G401 (cell line): ENCODE measurements around the gene SMIM24. TPM values are rescaled to one million over a fixed set of nuclear protein-coding genes. Genes with fewer than 3 reads are reported as not detected.

Experiments
- DNase-seq: peaks from one replicate; pipeline ENCODE4 v3.0.0-alpha.2; 2015; ENCODE audit warnings: low spot score
- in situ Hi-C: cut with HindIII; loops from 2 replicates; pipeline ENCODE4 v1.10.0; 2016; ENCODE audit warnings: low sequenced_read_pairs, mixed read lengths
- total RNA-seq: library from RNA; depleted of rRNA; stranded (reverse); fragments of >200 nt; shearing (Covaris generic); gene quantifications from 2 replicates; pipeline ENCODE4 v1.2.3, GENCODE V29; 2014

The SMIM24 gene
- total RNA-seq, 1 experiment from 2014 or later: 0.24 TPM

- no peak for DNase-seq
- in situ Hi-C loops: no loop called here
These were observed 21.5 kb upstream of the SMIM24 start for GRCh38 chr19:3501780-3502179.

DNA sequence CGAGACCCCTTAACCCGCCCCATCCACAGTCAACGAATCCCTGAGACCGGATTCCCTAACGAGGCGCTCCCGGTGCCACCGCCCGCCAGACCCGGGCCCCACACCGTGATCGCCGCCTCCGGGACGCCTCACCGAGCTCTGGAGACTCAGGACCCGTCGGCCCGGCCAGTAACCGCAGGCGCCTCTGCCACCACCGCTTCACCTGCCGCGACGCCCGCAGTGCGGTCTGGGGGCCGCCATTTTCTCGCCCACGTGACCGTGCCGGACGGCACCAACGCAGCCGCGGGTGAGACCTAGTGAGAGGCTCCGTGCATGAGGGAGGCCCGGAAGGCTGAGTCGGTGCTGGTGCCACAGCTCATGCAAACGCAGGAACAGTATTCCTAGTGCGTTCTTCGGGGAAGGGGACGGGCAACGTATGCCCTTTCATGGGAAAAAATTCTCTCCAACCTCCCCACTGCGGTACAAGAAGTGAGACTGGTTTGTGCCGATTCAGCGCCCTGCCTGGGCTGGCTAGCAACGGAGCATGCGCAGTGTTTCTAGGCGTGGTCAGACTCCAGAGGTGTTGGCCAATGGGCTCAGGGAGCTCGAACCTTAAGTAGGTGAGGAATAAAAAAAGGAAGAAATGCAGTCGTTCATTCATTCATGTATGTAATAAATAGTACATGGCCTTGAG is 20.2 kb upstream of the SMIM24 start, which contains the start of gene DOHH:
DOHH (minus strand) TSS at position 246 of the 673 bp plus-strand sequence. CDS start 3,860 bp downstream, outside the sequence.
- peak; percentile 98 for DNase-seq
- in situ Hi-C loops: no loop called here

GRCh38 chr19:3499738-3500428 is 19.6 kb upstream of the SMIM24 start:
- in situ Hi-C loops: no loop called here
- no peak for DNase-seq

GRCh38 chr19:3497757-3498520 is 17.6 kb upstream of the SMIM24 start:
- DNase-seq: no peak
- in situ Hi-C loops: no loop called here

GRCh38 chr19:3496392-3497273 is 16.3 kb upstream of the SMIM24 start:
- in situ Hi-C loops: no loop called here

DNA sequence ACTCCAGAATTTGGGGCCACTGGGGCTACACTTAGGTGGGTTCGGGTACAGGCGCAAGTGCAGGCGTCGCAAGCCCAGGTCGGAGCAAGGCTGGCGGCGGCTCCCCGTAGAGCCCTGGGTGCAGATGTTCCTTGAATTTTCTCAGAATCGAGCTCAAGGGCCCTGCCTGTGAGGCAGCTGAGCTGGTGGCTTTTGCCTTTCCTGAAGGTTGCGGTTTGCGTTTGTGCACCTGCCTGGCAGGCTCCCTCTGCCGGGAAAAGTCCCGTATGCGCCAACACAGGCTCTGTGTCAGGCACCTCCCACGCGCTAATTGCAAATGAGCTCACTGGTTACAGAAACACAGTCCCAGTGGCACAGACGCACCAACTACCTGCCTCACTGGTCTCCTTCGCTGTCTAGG is 14.2 kb upstream of the SMIM24 start:
- DNase-seq: no peak
- in situ Hi-C loops: no loop called here

More at GRCh38 chr19:3496392-3497273, 16.3 kb upstream of the SMIM24 start:
- DNase-seq: no peak

DNA sequence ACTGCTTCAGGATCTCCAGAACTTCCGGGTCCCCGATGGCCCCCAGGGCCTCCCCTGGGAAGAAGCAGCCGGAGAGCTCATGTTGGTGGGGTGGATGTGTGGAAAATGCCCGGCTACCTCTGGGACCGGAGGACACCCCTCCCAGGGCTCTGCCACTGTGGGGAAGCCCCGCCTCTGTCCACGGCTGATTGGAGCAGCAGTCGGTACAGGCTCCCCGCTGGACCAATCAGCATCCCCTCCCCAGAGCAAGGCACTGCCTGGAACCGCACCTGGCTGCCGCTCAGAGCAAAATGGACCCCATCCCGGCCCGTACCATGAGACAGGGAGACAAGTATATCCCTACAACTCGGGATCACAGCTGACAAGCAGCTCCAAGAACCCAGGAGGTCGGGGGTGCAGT is 13.7 kb upstream of the SMIM24 start:
- in situ Hi-C loops: no loop called here

DNA sequence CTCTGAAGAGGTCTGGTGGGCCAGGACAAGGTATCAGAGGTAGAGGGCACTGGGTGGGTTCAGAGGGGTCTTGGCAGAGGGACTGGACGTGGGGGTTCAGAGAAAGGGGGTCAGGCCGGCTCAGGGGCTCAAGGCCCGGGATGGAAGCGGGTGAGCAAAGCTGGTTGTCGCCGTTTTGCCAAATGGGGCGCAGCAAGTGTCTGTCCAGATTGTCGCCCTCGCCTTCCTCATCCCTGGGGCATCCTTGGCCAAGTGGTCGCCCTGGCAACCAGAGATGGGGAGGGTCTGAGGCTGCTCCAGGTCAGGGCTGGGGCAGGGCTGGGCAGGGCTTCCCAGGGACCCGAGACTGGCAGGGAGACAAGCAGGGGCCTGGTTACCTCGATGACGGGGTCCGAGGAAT is 13.3 kb upstream of the SMIM24 start:
- DNase-seq: no peak
- in situ Hi-C loops: no loop called here

More for the DNA sequence above, 13.7 kb upstream of the SMIM24 start:
- no peak for DNase-seq

DNA sequence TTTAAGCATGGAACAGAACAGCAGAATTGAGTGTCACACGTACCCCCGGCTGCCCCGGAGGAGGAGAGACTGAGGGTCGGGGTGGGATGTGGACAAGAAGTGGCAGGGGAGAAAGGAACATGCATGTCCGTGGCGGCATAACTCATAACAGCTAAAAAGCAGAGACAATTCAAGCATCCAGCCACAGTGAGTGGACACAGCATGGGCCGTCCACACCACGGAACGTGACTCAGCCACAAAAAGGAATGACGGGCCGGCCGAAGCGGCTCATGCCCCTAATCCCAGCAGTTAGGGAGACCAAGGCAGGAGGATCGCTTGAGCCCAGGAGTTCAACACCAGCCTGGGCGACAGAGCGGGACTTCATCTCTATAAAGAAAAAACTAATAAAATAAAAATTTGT is 12.6 kb upstream of the SMIM24 start:
- in situ Hi-C loops: no loop called here
- DNase-seq: no peak

DNA sequence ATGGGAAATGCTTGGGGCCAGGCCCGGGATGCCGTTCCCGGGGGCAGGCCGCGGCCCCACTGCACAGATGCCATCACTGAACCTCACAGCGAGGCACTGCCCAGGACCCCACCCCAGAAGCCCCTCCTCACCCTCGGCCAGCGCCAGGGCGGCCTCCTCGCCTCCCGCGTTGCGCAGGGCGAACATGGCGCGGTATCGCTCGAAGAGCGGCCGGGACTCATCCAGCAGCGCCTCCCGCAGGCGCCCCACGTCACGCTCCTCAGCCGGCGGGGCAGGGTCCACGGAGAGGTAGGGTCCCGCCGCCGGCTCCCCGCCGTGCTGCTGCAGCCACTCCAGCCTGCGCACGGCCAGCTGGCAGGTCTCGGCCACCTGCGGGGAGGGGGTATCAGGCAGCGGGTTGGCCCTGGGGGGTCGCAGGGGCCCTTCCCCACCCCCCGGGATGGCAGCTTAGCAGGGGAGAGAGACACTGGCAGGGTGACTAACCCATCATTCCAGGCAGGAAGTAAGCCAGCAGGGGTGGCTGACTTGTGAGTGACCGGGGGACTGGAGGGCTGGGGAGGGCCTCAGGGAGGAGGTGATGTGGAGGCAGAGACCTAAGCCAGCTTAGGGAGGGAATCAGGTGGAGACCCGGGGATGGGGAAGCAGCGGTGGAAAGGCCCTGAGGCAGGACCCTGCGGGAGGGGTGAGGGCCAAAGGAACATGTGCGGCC is 12.0 kb upstream of the SMIM24 start:
- no peak for DNase-seq
- in situ Hi-C loops: no loop called here

GRCh38 chr19:3491396-3492119 is 11.2 kb upstream of the SMIM24 start:
- DNase-seq: no peak
- in situ Hi-C loops: no loop called here

DNA sequence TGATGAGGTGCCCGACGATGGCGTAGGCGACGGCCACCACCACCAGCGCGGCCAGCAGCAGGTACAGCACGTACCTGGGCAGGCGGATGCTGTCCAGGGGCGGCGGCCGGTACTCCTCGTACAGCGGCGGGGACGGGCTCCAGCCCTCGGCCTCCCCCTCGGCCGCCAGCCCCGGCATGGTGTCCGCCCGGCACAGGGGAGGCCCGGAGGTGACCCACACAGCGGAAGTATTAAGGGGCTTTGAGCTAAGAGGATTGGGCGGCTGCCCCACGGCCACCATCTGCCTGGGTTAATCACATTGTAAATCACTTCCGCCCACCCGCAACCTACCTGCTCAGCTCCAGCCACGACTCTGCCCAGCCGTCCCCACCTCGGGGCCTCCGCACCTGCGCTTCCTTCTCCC is 2.9 kb upstream of the SMIM24 start, which contains the start of gene SMIM44:
SMIM44 (minus strand) TSS at position 216 of the 403 bp plus-strand sequence; CDS start at position 178, 38 bp downstream.
- in situ Hi-C loops: no loop called here
- DNase-seq: no peak

DNA sequence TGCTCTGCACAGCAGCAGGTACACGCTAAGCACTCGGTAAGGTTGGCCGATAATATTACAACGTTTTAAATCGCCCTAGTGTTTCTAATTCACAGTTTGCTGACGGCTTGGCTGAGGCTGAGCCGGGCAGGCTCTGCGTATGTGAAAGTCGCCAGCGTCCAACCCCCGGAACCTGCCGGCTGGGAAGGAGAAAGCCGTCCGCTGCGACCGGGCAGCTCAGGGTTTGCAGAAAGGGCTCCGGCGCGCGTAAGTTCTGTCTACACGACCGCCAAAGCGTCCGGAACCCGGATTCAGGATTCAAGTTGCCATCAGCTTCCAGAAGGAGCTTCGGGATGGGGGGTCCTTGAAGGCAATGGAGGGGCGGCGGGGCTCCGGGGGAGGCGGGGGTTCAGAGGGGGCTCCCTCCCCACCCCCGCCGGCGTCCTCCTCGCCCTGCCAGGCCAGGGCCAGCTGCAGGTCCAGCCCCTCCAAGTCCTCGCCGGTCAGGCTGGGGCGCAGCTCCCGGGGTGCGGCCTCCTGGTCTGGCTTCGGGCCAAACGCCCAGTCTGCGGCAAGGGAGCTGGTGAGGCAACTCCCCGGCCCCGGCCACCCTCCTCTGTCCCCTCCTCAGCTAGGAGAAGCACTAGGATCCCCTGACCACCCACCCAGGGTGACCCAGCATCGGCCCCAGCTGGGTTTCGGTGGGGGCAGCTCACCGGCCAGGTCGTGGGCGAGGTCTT is 2.3 kb upstream of the SMIM24 start:
- in situ Hi-C loops: no loop called here
- no peak for DNase-seq

DNA sequence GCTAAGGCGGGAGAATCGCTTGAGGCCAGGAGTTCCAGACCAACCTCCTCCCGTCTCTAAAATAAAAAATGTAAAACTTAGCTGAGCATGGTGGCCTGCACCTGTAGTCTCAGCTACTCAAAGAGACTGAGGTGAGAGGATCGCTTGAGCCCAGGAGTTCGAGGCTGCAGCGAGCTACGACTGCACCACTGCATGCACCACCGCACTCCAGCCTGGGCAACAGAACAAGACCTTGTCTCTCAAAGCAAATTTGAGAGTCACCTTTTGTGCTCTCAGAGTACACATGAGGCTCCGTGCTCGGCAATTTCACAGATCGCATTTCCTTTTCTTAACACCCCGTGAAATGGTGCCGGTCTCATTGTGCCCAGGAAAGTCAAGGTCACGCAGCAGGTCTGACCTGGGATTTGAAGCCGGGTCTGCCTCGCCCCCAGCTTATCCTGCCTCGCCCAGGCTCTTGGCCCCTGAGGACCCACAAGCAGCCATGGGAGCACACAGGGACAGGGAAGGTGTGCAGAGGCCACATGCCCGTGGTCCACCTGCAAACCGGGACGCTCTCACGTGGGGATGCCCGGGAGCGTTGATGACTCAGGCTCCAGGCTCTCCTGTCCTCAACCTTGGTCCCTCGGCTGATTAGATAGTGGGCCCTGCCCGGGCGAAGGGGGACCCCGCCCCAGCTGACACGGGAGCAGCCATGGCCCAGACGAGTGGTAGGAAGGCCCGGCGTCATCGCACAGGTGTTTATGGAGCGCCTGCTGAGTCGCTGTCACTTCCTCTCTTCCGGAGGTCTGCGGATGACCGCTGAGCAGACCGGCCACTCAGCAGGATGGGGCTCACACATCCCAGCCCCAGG is 1.1 kb upstream of the SMIM24 start:
- in situ Hi-C loops: no loop called here
- no peak for DNase-seq

DNA sequence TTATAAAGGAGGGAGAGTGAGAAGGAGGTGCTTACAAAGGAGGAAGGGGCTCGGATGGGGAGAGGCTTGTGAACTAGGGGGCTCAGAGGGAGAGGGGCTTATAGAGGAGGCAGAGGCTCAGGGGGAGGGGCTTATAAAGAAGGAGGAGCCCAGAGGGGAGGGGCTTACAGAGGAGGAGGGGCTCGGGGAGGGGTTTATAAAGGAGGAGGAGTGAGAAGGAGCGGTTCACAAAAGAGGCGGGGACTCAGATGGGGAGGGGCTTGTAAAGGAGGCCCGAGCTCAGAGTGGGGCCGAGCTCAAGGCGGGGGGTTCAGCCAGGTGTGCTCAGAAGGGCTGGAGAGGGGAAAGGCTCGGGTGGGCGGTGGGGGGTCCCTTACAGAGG is 500 bp downstream of the SMIM24 start:
- in situ Hi-C loops: no loop called here
- DNase-seq: no peak

- no peak for DNase-seq
- in situ Hi-C loops: no loop called here
These were observed 1.0 kb downstream of the SMIM24 start for GRCh38 chr19:3479177-3479833.
